Measurements from ENCODE around the gene ARAP2. TPM values are rescaled to one million over a fixed set of nuclear protein-coding genes. Genes with fewer than 3 reads are reported as not detected.
A peak's percentile ranks its signal among the peaks of the same experiment; 100 is the strongest.

ARAP2 gene, protein sequence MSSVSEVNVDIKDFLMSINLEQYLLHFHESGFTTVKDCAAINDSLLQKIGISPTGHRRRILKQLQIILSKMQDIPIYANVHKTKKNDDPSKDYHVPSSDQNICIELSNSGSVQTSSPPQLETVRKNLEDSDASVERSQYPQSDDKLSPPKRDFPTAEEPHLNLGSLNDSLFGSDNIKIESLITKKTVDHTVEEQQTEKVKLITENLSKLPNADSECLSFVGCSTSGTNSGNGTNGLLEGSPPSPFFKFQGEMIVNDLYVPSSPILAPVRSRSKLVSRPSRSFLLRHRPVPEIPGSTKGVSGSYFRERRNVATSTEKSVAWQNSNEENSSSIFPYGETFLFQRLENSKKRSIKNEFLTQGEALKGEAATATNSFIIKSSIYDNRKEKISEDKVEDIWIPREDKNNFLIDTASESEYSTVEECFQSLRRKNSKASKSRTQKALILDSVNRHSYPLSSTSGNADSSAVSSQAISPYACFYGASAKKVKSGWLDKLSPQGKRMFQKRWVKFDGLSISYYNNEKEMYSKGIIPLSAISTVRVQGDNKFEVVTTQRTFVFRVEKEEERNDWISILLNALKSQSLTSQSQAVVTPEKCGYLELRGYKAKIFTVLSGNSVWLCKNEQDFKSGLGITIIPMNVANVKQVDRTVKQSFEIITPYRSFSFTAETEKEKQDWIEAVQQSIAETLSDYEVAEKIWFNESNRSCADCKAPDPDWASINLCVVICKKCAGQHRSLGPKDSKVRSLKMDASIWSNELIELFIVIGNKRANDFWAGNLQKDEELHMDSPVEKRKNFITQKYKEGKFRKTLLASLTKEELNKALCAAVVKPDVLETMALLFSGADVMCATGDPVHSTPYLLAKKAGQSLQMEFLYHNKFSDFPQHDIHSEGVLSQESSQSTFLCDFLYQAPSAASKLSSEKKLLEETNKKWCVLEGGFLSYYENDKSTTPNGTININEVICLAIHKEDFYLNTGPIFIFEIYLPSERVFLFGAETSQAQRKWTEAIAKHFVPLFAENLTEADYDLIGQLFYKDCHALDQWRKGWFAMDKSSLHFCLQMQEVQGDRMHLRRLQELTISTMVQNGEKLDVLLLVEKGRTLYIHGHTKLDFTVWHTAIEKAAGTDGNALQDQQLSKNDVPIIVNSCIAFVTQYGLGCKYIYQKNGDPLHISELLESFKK (N-terminal part only)
- total RNA-seq (10 to 100 TPM; 41.2 to 94.3 (median 61.0) TPM), total RNA-seq (115 to 553 (median 255) reads per million in 29 experiments)
- total RNA-seq (2013), result 144 TPM

DNA sequence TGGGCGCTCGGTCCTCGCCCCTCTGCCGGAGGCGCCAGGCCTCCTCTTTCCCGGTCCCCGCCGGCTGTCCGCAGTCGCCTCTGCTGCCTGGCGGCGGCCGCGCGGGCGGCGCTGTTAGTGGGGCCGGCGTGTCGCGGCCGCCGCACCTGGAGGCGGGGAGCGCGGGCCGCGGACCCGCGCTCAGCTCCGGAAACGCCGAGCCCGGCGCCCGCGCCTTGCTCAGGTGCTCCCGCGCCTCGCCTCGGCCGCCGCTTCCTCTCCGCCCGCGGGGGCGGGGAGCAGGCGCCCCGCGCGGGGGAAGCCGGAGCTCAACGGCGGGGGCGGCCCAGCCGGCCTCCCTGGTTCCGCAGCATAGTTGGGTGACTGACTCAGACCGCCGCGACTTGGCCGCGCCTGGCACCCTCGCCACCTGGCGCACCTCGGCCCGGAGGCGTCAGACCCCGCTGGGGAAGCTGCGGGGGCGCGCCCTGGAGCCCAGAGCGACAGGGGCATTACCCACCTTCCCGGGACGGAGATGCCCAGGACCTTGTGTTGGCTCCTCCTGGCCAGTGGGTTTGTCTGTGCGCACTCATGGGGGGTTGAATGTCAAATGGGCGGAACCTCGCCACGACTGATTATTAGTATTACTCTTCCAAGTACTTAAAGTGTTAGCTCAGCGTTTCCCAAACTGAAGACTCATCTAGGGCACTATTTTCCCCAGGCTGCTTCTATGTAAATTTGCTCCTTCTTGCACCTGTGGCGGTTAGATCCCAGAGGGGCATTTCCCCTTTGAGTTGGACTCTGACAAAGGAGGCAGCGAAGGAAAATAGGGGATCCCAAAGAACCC is at the start of gene ARAP2:
ARAP2 (minus strand) TSS at position 258 of the 826 bp plus-strand sequence. CDS start 15,028 bp downstream, outside the sequence.
- Mint-ChIP-seq H3K27me3 (no peaks in the 10 kb centered on the region), H3K4me1 (peaks cover 37 to 58% (median 49%) of the 10 kb centered on the region in 3 donors), H3K36me3 (peaks cover 3% of the 10 kb centered on the region), H3K9me3 (no peaks in the 10 kb centered on the region), H3K4me3 (peak within 1 kb of the TSS; percentile 90 to 96 (median 90)), H3K27ac (peak within 1 kb of the TSS; percentile 94 to 96)
- Histone ChIP-seq H3K27me3 (replicated peaks in 1 of 2; ENCODE audit: control insufficient read depth in 2 of 2, extremely low read depth in 1 of 2, insufficient read depth in 2 of 2, low read length in 1 of 2) (no peaks in the 10 kb centered on the region), H3K27ac (ENCODE audit: low read length) (peak within 1 kb of the TSS; percentile 97), H3K36me3 (ENCODE audit: control insufficient read depth in 2 of 2, extremely low read depth in 1 of 2, insufficient read depth in 1 of 2, low read length in 1 of 2) (no peaks in the 10 kb centered on the region), H3K4me1 (ENCODE audit: control insufficient read depth in 1 of 2, extremely low read depth in 1 of 2, insufficient read depth in 2 of 2, low read length in 2 of 2) (peaks cover 13 to 21% of the 10 kb centered on the region in 2 experiments), H3K4me3 (ENCODE audit: control insufficient read depth in 1 of 2, extremely low read depth in 1 of 2, low read length in 1 of 2) (peak within 1 kb of the TSS; percentile 96 to 97), H3K9me3 (no peaks in the 10 kb centered on the region)
- DNase-seq (peak; percentile 49 to 86 (median 68)), ATAC-seq (replicated peaks in 1 of 4) (peak; percentile 79 to 85 (median 84))
- 1% methylated on average over 78 of the region's 81 CpGs for WGBS (ENCODE audit: insufficient coverage)
- CTCF ChIA-PET, result interaction anchor here (0.5 to 2.2 kb wide), 13 partner anchors 9 to 230 kb away, joined by 3 to 12 read pairs (median 4); no protein-coding TSS in a partner anchor
- POLR2A ChIA-PET, result interaction anchor here (0.6 to 2.2 kb wide), 13 partner anchors 8 to 151 kb away, joined by 3 to 13 read pairs (median 6); no protein-coding TSS in a partner anchor

- 100% methylated on average over 1 of the region's 7 CpGs for WGBS (ENCODE audit: insufficient coverage)
- H3K27ac Mint-ChIP-seq, result no peak overlapping the region
- CTCF ChIA-PET, result no interaction called here
Observed at GRCh38 chr4:36292556-36293188, 48.4 kb upstream of the ARAP2 start.

GRCh38 chr4:36290641-36291040 is 46.3 kb upstream of the ARAP2 start:
- Mint-ChIP-seq H3K27ac (no peak overlapping the region), H3K4me1 (peaks cover 10 to 34% (median 25%) of the 10 kb centered on the region in 3 donors), H3K27me3 (no peaks in the 10 kb centered on the region), H3K36me3 (no peaks in the 10 kb centered on the region), H3K4me3 (no peak overlapping the region), H3K9me3 (peaks cover 0 to 3% (median 0%) of the 10 kb centered on the region in 3 donors)
- Histone ChIP-seq H3K36me3 (ENCODE audit: control insufficient read depth in 2 of 2, extremely low read depth in 1 of 2, insufficient read depth in 1 of 2, low read length in 1 of 2) (no peaks in the 10 kb centered on the region), H3K4me1 (ENCODE audit: control insufficient read depth in 1 of 2, extremely low read depth in 1 of 2, insufficient read depth in 2 of 2, low read length in 2 of 2) (peaks cover under 1 to 4% of the 10 kb centered on the region in 2 experiments), H3K9me3 (no peaks in the 10 kb centered on the region), H3K27ac (ENCODE audit: low read length) (no peak overlapping the region), H3K27me3 (replicated peaks in 1 of 2; ENCODE audit: control insufficient read depth in 2 of 2, extremely low read depth in 1 of 2, insufficient read depth in 2 of 2, low read length in 1 of 2) (no peaks in the 10 kb centered on the region), H3K4me3 (ENCODE audit: control insufficient read depth in 1 of 2, extremely low read depth in 1 of 2, low read length in 1 of 2) (no peak overlapping the region)
- POLR2A ChIA-PET, result interaction anchor here in 1 of 2 donors (0.6 kb wide), 1 partner anchor 24 kb away, joined by 12 read pairs; no protein-coding TSS in a partner anchor
- ATAC-seq (replicated peaks in 1 of 4), result no peak
- no CpG with 5 or more reads among the region's 2 CpGs for WGBS (ENCODE audit: insufficient coverage)
- DNase-seq, result no peak
- CTCF ChIA-PET, result no interaction called here

More at GRCh38 chr4:36292556-36293188, 48.4 kb upstream of the ARAP2 start:
- POLR2A ChIA-PET, result interaction anchor here in 1 of 2 donors (0.5 kb wide), 1 partner anchor 164 kb away, joined by 3 read pairs; no protein-coding TSS in a partner anchor
- Histone ChIP-seq H3K27ac (ENCODE audit: low read length) (no peak overlapping the region), H3K4me3 (ENCODE audit: control insufficient read depth in 1 of 2, extremely low read depth in 1 of 2, low read length in 1 of 2) (no peak overlapping the region), H3K27me3 (replicated peaks in 1 of 2; ENCODE audit: control insufficient read depth in 2 of 2, extremely low read depth in 1 of 2, insufficient read depth in 2 of 2, low read length in 1 of 2) (no peaks in the 10 kb centered on the region), H3K4me1 (ENCODE audit: control insufficient read depth in 1 of 2, extremely low read depth in 1 of 2, insufficient read depth in 2 of 2, low read length in 2 of 2) (peaks cover 0 to 4% of the 10 kb centered on the region in 2 experiments), H3K36me3 (ENCODE audit: control insufficient read depth in 2 of 2, extremely low read depth in 1 of 2, insufficient read depth in 1 of 2, low read length in 1 of 2) (no peaks in the 10 kb centered on the region), H3K9me3 (no peaks in the 10 kb centered on the region)
- no peaks in the 10 kb centered on the region for H3K27me3 Mint-ChIP-seq
- H3K4me3 Mint-ChIP-seq, result no peak overlapping the region
- ATAC-seq (replicated peaks in 1 of 4) (no peak), DNase-seq (no peak)
- H3K36me3 Mint-ChIP-seq, result no peaks in the 10 kb centered on the region
- no peaks in the 10 kb centered on the region for H3K9me3 Mint-ChIP-seq
- peaks cover 0 to 17% (median 8%) of the 10 kb centered on the region in 3 donors for H3K4me1 Mint-ChIP-seq

- peak overlapping the region; percentile 35 to 36 for H3K27ac Mint-ChIP-seq
- H3K36me3 Mint-ChIP-seq, result no peaks in the 10 kb centered on the region
- no peak overlapping the region for H3K4me3 ChIP-seq (ENCODE audit: control insufficient read depth in 1 of 2, extremely low read depth in 1 of 2, low read length in 1 of 2)
- no peaks in the 10 kb centered on the region for H3K9me3 ChIP-seq
- DNase-seq, result no peak
- H3K4me3 Mint-ChIP-seq, result no peak overlapping the region
- ChIA-PET CTCF (no interaction called here), POLR2A (interaction anchor here in 1 of 2 donors (0.6 kb wide), 1 partner anchor 42 kb away, joined by 3 read pairs; no protein-coding TSS in a partner anchor)
- peak overlapping the region; percentile 42 for H3K27ac ChIP-seq (ENCODE audit: low read length)
- H3K9me3 Mint-ChIP-seq, result peaks cover 0 to 3% (median 0%) of the 10 kb centered on the region in 3 donors
- WGBS (ENCODE audit: insufficient coverage), result no CpG with 5 or more reads among the region's 2 CpGs
- no peaks in the 10 kb centered on the region for H3K27me3 Mint-ChIP-seq
- H3K4me1 Mint-ChIP-seq, result peaks cover 12 to 46% (median 42%) of the 10 kb centered on the region in 3 donors
- H3K27me3 ChIP-seq (replicated peaks in 1 of 2; ENCODE audit: control insufficient read depth in 2 of 2, extremely low read depth in 1 of 2, insufficient read depth in 2 of 2, low read length in 1 of 2), result no peaks in the 10 kb centered on the region
- no peak for ATAC-seq (replicated peaks in 1 of 4)
- H3K4me1 ChIP-seq (ENCODE audit: control insufficient read depth in 1 of 2, extremely low read depth in 1 of 2, insufficient read depth in 2 of 2, low read length in 2 of 2), result peaks cover 2 to 4% of the 10 kb centered on the region in 2 experiments
- H3K36me3 ChIP-seq (ENCODE audit: control insufficient read depth in 2 of 2, extremely low read depth in 1 of 2, insufficient read depth in 1 of 2, low read length in 1 of 2), result no peaks in the 10 kb centered on the region
Observed at GRCh38 chr4:36288731-36289426, 44.6 kb upstream of the ARAP2 start.

GRCh38 chr4:36286481-36286871 is 42.2 kb upstream of the ARAP2 start:
- Histone ChIP-seq H3K9me3 (no peaks in the 10 kb centered on the region), H3K4me3 (ENCODE audit: control insufficient read depth in 1 of 2, extremely low read depth in 1 of 2, low read length in 1 of 2) (no peak overlapping the region), H3K27me3 (replicated peaks in 1 of 2; ENCODE audit: control insufficient read depth in 2 of 2, extremely low read depth in 1 of 2, insufficient read depth in 2 of 2, low read length in 1 of 2) (no peaks in the 10 kb centered on the region), H3K4me1 (ENCODE audit: control insufficient read depth in 1 of 2, extremely low read depth in 1 of 2, insufficient read depth in 2 of 2, low read length in 2 of 2) (peaks cover 2 to 4% of the 10 kb centered on the region in 2 experiments), H3K27ac (ENCODE audit: low read length) (peak overlapping the region; percentile 87), H3K36me3 (ENCODE audit: control insufficient read depth in 2 of 2, extremely low read depth in 1 of 2, insufficient read depth in 1 of 2, low read length in 1 of 2) (no peaks in the 10 kb centered on the region)
- Mint-ChIP-seq H3K27me3 (no peaks in the 10 kb centered on the region), H3K27ac (peak overlapping the region; percentile 94 to 96), H3K36me3 (no peaks in the 10 kb centered on the region), H3K4me1 (peaks cover 12 to 55% (median 45%) of the 10 kb centered on the region in 3 donors), H3K9me3 (peaks cover 0 to 3% (median 0%) of the 10 kb centered on the region in 3 donors), H3K4me3 (peak overlapping the region; percentile 3 to 58 (median 28))
- DNase-seq (no peak), ATAC-seq (replicated peaks in 1 of 4) (peak in 3 of 4 experiments; percentile 5 to 20 (median 7))
- CTCF ChIA-PET, result interaction anchor here (0.5 to 2.5 kb wide), 8 partner anchors 19 to 115 kb away, joined by 3 to 10 read pairs (median 5); no protein-coding TSS in a partner anchor
- no CpG with 5 or more reads among the region's 4 CpGs for WGBS (ENCODE audit: insufficient coverage)
- POLR2A ChIA-PET, result interaction anchor here (0.9 to 1.6 kb wide), 6 partner anchors 16 to 108 kb away, joined by 3 to 10 read pairs (median 3); no protein-coding TSS in a partner anchor

Measured in T-cell (primary cell).